HG03064 (cell line): ENCODE results near the gene DLL1.

Experiments used
- ATAC-seq: cut with Tn5 transposase; IDR thresholded peaks from one replicate; pipeline ENCODE4 v1.9.1; 2021; ENCODE audit warnings: low read depth; ENCODE audit not compliant: unreplicated experiment

The DLL1 gene

GRCh38 chr6:170253910-170254269 is 37.0 kb downstream of the DLL1 start:
- no peak for ATAC-seq

DNA sequence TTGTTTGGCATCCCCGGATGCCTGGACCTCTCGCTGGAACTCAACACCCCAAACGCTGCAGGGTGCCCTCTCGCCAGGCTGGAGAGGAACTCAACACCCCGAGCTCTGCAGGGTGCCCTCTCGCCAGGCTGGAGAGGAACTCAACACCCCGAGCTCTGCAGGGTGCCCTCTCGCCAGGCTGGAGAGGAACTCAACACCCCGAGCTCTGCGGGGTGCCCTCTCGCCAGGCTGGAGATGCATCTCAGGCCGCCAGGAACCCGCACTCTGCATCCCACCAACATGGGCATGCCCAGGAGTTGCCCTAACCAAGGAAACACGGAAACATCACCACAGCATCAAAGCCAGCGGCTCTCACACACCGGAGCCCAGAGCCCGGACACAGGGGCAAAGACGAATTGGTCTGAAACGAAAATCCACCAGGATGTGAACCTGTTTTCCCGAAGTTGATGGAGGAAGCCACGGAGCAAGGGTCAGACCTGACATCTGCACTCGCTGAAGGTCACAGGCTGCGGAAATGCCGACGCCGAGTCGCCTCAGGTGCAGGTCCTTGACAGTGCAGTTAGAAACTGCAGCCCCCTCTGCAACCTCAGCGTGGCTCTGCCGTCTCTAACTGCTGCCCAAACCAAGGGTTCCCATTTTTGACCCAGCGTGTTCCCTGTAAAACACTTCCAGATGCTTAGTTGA is 37.5 kb downstream of the DLL1 start:
- ATAC-seq = no peak

DNA sequence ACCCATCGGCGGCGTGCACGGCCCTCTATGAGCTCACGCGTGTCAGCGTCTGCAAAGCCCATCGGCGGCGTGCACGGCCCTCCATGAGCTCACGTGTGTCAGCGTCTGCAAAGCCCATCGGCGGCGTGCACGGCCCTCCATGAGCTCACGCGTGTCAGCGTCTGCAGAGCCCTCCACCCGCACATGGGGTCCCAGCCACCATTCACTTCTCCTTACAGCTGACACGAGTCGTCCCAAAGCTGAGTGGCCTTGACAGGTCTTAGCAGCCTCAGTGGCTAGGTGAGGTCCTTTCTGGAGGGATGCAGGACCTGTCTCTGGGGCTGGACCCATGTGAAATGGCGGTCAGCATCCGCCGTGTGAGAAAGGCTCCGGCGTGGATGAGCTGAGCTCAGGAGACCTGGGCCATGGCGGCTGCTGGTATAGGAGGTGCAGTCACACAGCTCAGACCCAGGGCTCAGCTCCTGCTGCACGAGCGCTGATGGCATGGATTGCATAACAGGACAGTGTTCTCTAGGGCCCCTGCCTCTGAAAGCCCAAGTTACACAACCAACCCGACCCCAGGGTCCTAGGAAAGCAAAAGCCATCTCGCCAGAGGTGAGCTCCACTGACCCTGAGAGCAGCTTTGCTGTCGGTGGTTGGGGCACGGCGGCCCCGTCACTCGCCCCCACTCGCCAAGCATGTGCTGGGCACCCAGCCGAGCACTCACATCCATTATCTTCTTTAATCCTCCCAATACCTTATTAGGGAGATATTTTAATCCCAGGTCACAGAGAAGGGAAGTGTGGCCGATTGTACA is 38.9 kb downstream of the DLL1 start:
- no peak for ATAC-seq

GRCh38 chr6:170250981-170251775 is 39.7 kb downstream of the DLL1 start:
- ATAC-seq = no peak

GRCh38 chr6:170250455-170250854 is 40.4 kb downstream of the DLL1 start:
- ATAC-seq = no peak

DNA sequence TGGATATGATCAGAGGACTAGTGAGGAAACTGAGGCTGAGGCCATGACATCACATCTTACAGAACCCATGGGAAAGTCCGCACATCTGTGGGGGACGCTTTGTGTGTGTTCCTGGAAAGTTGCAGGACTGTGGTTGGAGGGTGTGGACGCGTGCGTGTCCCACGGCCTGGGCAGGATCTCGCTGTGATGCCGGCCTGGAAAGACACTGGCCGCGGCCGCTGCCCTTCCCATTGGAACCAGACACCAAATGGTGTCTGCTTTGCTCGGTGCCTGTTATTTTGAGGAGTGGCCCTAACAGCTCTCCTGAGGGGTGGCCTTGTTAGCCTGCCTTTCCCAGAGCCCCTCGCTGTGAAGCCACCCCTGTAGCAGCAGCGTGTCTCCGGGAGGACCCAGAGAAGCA is 41.1 kb downstream of the DLL1 start:
- ATAC-seq = no peak

DNA sequence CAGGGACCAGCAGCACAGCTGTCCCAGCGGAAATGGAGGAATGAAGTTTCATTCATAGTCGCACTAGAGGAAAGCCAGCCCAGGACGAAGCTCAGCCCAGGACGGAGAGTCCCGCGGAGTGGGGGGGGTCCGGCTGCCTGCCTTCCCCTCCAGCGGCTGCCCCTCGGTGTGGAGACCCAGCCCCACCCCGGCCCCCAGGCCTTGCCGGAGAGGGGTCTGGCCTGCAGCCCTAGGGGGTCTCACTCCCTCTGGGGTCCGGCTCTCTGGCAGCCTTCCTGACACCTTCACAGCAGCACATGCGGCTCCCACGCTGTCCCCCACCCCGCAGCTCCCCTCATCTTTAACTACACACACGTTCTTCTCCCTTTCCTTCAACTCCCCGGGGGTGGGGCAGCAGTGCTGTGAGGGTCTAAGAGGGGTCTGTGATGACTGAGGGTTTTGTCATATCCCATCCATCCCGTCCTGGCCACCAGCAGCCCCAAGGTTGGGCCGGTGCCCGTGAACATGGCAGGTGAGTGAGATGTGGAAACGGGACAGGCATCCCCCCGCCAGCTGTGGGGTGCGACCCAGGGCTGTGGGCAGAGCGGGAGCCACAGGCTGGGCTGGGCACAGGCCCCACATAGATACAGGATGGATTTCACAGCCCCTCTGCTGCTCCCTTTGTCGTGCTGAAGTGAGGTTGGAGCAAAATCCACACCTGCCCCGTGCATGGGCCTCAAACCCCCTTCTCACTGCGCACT is 41.8 kb downstream of the DLL1 start:
- ATAC-seq = no peak

- ATAC-seq = no peak
Measured at GRCh38 chr6:170248111-170248805, 42.6 kb downstream of the DLL1 start.

DNA sequence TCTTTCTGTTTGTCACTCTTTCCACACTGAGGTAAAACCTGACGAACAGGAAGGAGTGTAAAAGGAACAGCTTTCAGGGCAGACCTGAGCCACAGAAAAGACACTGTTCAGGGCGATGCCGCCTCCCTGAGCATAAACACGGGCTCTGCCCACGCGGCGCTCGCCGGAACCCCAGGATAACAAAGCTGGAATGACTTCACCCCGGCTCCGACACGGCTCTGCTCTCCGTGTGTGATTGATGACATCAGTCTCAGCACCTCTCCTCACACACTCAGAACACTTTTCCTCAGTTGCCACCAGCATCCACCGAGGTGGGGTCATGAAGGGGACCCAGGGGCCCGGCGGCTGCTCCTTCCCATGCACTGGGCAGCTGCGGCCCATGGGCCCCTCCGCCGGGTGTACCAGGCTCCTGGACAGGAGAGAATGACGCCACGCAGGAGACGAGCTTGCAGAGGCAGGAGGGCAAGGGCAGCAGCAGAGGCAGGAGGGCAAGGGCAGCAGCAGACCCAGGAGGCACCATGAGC is 43.6 kb downstream of the DLL1 start:
- no peak for ATAC-seq

DNA sequence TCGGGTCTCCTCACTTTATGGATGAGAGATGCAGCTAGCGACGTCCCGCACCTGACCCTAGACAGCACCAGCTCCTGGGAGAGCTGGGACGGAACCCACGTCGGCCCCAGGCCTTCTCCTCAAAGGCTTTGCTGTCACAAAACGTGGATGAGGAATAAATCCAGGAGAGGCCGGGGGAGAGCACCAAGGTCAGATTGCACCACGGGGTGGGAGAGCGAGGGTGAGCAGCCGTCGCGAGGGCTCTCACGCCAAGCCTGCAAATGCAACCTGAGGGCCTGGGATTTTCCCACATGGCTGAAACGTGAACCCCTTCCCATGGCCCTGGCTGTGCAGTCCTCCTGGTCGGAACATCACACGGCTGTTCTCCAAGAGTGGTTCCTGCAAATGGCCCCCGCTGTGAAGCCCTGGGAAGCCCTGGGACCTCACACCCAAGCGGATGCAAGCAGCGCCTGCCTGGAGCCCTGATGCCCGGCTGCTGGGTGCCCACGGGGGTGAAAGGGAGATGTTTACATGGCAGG is 45.3 kb downstream of the DLL1 start:
- no peak for ATAC-seq

- ATAC-seq = no peak
Measured at GRCh38 chr6:170244721-170245474, 46.0 kb downstream of the DLL1 start.

GRCh38 chr6:170243791-170244291 is 47.0 kb downstream of the DLL1 start:
- no peak for ATAC-seq

- ATAC-seq = no peak
Measured at GRCh38 chr6:170243386-170243785, 47.5 kb downstream of the DLL1 start.

DNA sequence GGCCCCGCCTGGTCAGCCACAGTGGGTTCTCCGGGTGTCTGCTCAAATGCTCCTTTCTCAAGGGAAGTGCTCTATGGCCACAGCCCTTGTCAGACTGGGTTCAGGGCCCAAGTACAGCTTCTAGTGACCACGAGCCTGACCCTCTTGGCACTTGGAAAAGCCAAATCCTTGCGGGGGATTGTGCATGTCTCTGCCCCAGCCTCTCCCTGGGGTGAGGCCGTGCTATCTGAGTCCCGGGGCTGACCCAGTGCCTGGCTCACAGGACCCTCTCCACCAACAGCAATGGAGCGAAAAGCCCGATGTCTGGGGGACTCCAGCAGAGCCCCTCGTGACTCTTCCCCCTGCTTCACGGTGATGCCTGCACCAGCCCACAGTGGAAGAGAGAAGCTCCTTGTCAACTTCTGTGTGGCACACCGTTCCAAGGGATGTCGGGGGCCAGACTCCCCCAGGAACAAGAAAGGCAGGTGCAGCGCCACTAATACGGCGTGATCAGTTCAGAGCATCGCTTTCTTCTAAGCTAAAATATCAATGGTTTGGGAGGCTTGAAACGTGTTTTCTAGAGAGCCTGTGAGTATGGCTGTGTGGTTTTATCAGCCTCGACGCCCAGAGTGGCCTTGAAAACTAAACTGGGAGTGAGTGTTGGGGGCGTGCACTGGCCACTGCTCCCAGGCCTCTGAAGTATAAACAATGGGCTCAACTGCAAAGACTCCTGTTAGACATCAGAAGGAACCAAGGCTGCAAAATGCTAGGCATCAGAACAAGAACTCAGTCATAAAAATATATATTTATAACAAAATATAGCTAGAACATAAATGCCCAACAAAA is 51.9 kb downstream of the DLL1 start:
- no peak for ATAC-seq

DNA sequence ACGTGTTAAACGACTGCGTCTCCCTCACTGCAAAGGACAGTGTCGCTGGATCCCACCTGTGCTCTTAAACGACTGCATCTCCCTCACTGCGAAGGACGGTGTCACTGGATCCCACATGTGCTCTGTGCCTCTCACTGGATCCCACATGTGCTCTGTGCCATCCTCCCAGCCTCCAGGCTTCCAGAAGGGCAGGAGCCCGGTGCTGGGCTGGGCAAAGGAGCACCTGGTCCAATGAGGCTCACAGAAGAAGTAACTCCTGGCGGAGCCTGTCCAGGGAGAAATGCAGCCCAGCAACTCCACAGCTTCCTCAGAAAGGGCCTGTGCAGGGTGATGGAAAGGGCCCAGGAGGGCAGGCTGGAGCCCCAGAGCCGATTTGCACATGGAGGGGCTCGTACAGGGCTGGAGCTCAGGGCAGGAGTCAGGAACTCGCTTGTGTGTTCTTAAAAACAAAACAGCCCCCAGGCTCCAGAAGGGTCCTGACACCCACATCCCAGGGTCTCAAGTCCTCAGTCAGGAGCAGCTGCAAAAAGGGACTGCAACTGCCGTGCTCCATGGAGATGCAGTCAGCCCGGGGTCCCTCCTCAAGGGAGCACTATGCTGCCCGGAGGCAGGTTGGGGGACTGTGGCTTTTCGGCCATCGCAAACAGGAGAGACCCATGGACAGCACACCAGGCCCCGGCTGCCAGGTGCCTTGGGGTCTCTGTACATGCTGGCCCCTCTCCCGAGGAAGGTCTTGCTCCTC is 52.7 kb downstream of the DLL1 start:
- no peak for ATAC-seq

GRCh38 chr6:170236131-170236836 is 54.6 kb downstream of the DLL1 start:
- no peak for ATAC-seq
